ENCODE measurements around the gene CORO1C. TPM values are rescaled to one million over a fixed set of nuclear protein-coding genes. Genes with fewer than 3 reads are reported as not detected.
"Not testable (repeated sequence)": the region's sequence is repeated elsewhere in the genome, so short reads cannot be mapped to it uniquely, and the experiment has no call there.

CORO1C gene
- polyA plus RNA-seq, 1 donor, result 68.7 TPM

DNA sequence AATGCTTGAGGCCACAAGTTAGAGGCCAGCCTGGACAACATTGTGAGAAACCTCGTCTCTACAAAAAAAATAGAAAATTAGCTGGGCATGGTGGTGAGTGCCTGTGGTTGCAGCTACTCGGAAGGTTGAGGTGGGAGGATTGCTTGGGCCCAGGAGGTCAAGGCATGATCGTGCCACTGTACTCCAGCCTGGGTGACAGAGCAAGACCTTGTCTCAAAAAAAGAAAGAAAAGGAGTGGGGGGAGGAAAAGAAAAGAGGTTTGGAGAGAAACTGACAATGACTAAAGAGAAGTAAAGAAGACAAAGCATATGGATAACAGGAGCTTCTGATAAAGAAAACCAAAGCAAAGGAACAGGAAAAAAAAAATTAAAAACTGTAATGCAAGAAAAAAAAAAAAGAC lies 60.2 kb downstream of the CORO1C start:
- no peak for DNase-seq

DNA sequence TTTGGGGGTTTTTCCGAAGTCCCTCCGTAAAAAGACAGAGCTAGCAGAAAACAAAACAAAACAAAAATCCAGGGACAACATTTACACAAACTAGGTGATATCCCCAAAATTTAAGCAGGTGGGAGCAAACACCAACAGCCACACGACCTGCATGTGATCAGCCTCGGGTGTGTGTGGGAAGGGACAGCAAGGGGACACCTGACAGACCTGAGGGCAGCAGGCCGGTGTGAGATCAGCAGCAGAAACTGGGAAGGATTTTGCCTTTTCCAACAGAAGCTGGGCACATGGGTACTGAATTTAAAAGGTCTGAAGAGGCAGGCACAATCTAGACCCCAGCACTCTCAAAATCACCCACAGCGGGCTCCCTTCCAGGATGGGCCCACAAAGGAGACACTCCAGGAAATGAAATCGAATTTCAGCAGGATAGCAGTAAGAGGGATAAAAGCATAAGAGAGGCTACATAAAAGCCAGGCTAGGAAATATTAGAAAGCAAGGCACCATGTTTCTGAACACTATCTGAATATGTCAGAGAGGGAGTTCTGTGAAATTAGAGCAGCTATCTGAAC lies 61.2 kb downstream of the CORO1C start:
- DNase-seq, result no peak

GRCh38 chr12:108668542-108668941 lies 62.8 kb downstream of the CORO1C start:
- no peak for DNase-seq

DNA sequence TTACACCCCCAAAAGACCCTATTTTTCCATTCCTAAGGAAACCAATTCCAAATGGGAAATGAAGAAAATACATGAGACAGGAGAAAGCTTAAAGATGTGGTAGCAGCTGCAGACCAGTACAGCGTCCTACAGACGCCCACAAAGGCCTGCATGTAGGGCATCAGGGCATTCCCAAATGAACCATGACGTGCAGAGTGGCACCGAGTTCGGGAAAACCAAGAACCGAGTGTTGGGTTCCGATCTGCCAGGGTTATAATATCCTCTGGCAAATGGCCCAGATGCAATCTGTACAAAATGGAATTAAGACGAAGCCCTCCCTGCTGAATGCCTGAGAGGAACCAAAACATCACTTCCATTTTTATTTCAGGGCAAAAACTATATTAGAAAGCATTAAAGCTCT lies 63.3 kb downstream of the CORO1C start:
- no peak for DNase-seq

- no peak for DNase-seq
These were observed 64.0 kb downstream of the CORO1C start for GRCh38 chr12:108667349-108667748.

- DNase-seq, result no peak
These were observed 64.9 kb downstream of the CORO1C start for GRCh38 chr12:108666401-108666881.

DNA sequence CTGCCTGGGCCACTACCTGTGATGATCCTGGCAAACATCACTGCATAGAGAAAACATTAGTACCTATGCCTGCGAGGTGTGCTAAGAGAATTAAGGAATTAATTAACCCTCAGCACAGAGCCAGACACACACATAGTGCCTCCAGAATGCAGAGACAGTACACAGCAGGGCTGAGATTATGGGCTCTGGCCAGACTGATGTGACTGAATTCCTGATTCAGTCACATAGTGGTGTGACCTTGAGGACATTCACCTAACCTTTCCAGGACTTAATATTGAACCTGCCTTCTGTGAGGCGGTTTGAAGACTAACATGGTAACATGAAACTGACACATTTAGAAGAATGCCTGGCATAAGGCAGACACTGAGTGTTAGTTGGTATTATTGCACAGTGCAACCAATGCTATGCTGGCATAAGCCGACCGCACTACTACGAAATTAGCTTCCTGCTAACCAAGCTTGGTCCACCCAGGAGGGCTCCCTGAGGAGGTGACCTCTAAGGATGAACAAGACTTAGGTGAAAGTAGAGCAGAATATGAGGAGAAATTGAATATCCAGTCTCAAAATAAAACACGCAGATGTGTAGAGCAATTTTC lies 65.6 kb downstream of the CORO1C start:
- no peak for DNase-seq

DNA sequence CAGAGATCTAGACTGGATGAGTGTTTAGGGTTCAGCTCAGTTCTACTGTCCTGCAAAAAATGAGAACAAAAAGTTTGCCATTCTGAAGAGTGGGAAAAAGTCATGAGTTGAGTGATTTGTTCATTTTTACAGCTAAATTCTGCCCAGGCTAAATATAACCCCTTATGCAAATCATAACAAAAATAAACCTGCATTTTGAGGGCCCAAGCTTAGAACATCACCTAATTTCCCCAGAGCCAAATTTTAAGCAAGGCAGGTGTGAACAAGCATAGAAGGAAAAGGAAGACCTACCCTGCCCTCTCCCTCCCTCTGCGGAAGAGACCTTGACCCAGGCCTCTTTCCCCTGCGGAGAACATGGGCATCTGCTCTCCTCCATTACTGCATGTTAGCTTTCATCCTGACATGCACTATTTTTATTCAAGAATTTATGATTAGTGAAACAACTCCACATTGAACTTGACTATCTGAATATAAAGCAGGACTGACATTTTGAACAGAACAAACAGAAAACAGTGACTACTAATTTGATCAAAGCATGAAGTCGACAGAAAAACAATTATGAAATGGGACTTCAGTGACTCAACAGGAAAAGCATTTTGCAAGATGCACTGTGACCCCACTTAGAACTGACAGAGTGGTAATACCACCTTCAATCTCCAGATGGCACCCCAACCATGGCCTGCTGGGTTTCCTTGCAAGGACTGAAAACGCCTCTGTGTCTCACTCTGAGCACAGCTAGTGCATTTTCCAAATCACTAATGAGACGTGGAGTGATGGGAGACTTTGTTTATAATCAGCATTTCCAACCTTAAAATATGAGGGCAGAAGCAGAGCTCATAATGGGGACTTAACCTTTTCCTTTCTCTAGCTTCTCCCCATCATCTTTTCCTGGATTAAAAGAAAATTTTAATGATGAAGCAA lies 66.7 kb downstream of the CORO1C start:
- peak; percentile 88 for DNase-seq

GRCh38 chr12:108663324-108664015 lies 67.8 kb downstream of the CORO1C start:
- no peak for DNase-seq

DNA sequence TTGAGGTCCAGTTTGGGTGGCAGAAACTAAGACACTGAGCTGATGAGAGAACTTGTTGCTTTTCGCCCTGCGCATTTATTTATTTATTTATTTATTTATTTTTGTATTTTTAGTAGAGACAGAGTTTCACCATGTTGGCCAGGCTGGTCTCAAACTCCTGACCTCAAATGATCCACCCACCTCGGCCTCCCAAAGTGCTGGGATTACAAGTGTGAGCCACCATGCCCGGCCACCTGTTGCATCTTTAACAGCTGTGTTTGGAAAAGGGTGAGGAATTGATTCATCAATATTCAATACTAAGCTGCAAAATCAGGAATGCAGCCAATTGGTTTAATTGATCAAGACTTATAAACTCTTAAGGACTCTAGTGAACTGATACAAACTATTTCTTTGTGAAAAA lies 73.2 kb downstream of the CORO1C start:
- DNase-seq, result not testable (repeated sequence)

DNA sequence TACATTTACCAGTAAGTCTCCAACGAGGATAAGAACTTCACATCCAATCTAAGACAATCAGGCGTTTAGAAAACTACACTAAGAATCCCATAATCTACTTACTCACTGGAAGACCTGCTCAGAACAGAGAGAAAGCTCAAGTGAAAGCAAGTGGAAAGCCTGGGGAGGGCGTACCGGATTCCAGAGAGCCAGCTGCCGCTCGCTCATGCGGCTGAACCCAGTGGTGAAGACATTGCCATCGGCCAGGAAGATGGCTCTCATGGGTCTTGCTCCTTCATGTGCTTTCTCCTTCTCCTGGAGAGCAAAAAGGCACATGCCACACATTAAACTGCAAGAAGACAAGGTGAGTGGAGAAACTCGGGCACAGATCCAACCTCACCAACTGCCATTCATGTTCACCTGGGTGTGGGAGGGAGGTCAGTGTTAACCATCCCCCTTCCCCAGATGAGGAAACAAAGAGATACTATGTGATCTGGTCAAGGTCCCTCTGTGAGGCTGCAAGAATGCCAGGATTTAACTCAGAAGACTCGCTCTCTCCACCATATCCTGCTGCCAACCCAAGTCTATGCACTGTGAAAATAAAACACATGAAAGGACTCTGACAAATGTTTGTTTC lies 74.1 kb downstream of the CORO1C start:
- no peak for DNase-seq

DNA sequence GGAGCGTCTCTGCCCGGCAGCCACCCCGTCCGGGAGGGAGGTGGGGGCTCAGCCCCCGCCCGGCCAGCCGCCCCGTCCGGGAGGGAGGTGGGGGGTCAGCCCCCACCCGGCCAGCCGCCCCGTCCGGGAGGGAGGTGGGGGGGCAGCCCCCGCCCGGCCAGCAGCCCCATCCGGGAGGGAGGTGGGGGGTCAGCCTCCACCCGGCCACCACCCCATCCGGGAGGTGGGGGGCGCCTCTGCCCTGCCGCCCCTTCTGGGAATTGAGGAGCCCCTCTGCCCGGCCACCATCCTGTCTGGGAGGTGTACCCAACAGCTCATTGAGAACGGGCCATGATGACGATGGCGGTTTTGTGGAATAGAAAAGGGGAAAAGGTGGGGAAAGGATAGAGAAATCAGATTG lies 75.1 kb downstream of the CORO1C start:
- not testable (repeated sequence) for DNase-seq

DNA sequence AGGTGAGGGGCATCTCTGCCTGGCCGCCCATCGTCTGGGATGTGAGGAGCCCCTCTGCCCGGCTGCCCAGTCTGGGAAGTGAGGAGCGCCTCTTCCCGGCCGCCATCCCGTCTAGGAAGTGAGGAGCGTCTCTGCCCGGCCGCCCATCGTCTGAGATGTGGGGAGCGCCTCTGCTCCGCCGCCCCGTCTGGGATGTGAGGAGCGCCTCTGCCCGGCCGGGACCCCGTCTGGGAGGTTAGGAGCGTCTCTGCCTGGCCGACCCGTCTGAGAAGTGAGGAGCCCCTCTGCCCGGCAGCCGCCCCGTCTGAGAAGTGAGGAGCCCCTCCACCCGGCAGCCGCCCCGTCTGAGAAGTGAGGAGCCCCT lies 75.5 kb downstream of the CORO1C start:
- not testable (repeated sequence) for DNase-seq

- DNase-seq, result not testable (repeated sequence)
These were observed 76.7 kb downstream of the CORO1C start for GRCh38 chr12:108654622-108655021.

DNA sequence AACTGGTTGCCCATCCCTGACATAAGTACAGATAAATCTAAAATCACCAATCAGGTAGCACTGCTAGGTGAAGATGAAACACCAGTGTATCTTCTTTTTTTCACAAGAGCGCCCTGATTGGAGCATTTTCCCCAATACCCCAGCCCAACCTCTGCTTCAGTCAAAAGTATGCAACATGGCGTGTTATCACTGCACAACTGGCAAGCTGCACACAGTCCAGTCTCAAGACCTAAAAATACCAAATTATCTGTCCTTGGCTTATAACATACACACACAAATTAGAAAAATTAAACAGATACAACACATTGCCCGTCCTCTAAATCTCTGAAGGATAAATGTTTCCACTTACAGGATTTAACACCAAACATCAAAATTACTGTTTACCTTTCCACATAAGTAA lies 77.4 kb downstream of the CORO1C start:
- no peak for DNase-seq

- no peak for DNase-seq
These were observed 78.2 kb downstream of the CORO1C start for GRCh38 chr12:108653082-108653516.

DNA sequence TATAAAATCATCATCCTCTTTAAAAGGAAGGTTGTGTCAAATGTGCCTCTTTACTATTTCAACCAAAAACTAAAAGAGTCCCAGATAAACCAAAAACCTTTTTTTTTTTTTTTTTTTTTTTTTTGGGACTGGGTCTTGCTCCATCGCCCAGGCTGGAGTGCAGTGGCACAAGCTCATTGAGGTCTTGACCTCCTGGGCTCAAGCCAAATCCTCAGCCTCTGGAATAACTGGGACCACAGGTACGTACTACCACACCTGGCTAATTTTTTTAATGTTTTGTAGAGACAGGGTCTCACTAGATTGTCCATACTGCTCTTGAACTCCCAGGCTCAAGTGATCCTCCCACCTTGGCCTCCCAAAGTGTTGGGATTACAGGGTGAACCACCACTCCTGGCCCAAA lies 81.2 kb downstream of the CORO1C start:
- no peak for DNase-seq

DNA sequence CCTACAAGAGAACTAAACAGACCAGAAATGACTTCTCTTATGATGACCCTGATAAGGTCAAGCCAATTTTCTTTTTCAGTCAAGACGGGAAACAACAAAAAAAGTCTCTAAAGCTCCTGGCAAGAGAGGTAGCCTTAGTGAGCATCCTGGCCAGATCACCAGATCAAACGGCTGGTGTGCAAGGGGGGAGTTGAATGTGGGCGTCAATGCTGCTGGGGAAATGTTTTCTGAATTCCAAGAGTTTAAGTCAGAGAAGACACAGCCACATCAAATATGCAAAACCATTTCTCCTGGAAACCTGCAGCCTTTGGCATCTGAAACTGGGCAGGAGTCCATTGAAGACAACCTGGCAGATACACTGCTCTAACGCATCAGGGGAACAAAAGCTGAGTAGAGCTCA lies 81.6 kb downstream of the CORO1C start:
- DNase-seq, result no peak

- DNase-seq, result no peak
These were observed 82.2 kb downstream of the CORO1C start for GRCh38 chr12:108649126-108649525.

DNA sequence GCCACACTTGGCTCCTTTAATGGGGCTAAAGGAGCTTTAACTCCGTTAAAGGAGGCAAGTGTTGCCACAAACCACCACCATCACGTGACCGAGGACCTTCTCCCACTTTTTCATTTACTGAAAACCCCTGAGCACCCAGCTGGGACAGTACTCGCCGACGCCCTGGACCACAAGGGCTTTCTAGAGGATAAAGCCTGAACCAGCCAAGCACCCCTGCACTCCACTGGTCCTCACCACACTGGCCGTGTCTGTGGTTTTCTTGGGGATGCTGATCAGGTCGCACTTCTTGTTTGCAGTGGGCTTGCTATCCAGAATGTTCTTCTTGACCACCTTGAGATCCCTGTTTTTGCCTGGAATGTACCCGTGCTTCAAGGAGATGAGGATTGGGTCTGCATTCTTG lies 82.9 kb downstream of the CORO1C start:
- DNase-seq, result no peak

DNA sequence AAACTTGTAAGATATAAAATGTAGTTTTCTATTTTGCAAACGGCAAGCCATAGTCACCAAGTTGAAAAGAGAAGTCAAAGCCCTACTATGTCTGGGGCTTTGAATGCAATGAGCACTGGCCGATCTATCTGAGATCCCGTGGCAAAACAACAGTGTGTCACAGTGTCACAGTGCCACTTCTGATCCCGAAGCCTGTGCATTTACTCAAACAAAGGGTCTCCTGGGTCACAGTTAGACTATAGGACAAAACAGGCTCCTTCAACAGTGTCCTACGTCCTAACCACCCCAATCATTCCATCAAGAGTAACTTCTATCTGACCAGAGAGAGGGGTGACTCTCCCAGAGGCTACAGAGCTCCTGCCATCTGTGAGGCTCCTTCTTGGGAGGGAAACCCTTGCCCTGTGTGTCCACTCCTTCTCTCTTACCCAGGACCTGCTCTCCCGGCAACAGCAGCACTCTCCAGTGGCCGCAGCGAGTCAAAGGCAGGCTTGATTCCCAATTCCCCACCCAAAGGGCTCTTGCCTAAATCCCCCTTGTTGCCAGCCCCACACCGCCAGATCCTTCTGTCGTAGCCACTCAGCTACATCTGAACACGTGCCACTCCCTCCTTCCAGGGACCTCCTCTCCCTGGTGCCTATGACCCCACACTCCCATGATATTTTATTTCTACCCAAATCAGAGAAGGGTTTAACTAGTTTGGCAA lies 83.6 kb downstream of the CORO1C start:
- no peak for DNase-seq

All from hindlimb muscle (tissue), 1 donor.